Activated T-cell treated with anti-CD3 and anti-CD28 coated beads for 24 hours (primary cell): Measurements from ENCODE around the gene IL12RB2.

Experiments
- DNase-seq: peaks from one replicate; pipeline ENCODE4 v3.0.0-alpha.2; 2020; ENCODE audit warnings: low read depth

Gene IL12RB2

GRCh38 chr1:67313934-67314671 is 6.4 kb downstream of the IL12RB2 start:
- no peak for DNase-seq

- DNase-seq, result no peak
These were observed 7.0 kb downstream of the IL12RB2 start for GRCh38 chr1:67314696-67315095.

- DNase-seq, result no peak
These were observed 8.7 kb downstream of the IL12RB2 start for GRCh38 chr1:67316180-67316902.

- no peak for DNase-seq
These were observed 9.2 kb downstream of the IL12RB2 start for GRCh38 chr1:67316918-67317317.

- no peak for DNase-seq
These were observed 10.1 kb downstream of the IL12RB2 start for GRCh38 chr1:67317803-67318202.

- no peak for DNase-seq
These were observed 14.8 kb downstream of the IL12RB2 start for GRCh38 chr1:67322442-67322841.

- DNase-seq, result no peak
These were observed 15.4 kb downstream of the IL12RB2 start for GRCh38 chr1:67323087-67323486.

GRCh38 chr1:67324068-67324467 is 16.4 kb downstream of the IL12RB2 start:
- DNase-seq, result no peak

- no peak for DNase-seq
These were observed 20.3 kb downstream of the IL12RB2 start for GRCh38 chr1:67327864-67328466.

- no peak for DNase-seq
These were observed 25.2 kb downstream of the IL12RB2 start for GRCh38 chr1:67332653-67333529.

- DNase-seq, result no peak
These were observed 25.9 kb downstream of the IL12RB2 start for GRCh38 chr1:67333603-67334002.

- DNase-seq, result no peak
These were observed 27.7 kb downstream of the IL12RB2 start for GRCh38 chr1:67335411-67335810.

- DNase-seq, result no peak
These were observed 28.5 kb downstream of the IL12RB2 start for GRCh38 chr1:67336157-67336556.

GRCh38 chr1:67336783-67337182 is 29.1 kb downstream of the IL12RB2 start:
- no peak for DNase-seq

- DNase-seq, result no peak
These were observed 31.0 kb downstream of the IL12RB2 start for GRCh38 chr1:67338642-67339041.

GRCh38 chr1:67339623-67340343 is 32.1 kb downstream of the IL12RB2 start:
- DNase-seq, result peak; percentile 44

- DNase-seq, result no peak
These were observed 34.6 kb downstream of the IL12RB2 start for GRCh38 chr1:67342076-67342890.

- DNase-seq, result no peak
These were observed 37.9 kb downstream of the IL12RB2 start for GRCh38 chr1:67345556-67345955.

GRCh38 chr1:67346982-67347381 is 39.3 kb downstream of the IL12RB2 start:
- DNase-seq, result no peak

- no peak for DNase-seq
These were observed 40.2 kb downstream of the IL12RB2 start for GRCh38 chr1:67347688-67348472.
